HG02973 (cell line): ENCODE data around the gene PPM1H.
A peak's percentile ranks its signal among the peaks of the same experiment; 100 is the strongest.
"Not testable (repeated sequence)": the region's sequence is repeated elsewhere in the genome, so short reads cannot be mapped to it uniquely, and the experiment has no call there.

Experiments
- ATAC-seq: cut with Tn5 transposase; IDR thresholded peaks from one replicate; pipeline ENCODE4 v1.9.1; 2021; ENCODE audit warnings: moderate library complexity; ENCODE audit not compliant: unreplicated experiment

The PPM1H gene

GRCh38 chr12:62744551-62744950 lies 190.4 kb downstream of the PPM1H start:
- no peak for ATAC-seq

- ATAC-seq = no peak
These were observed 195.5 kb downstream of the PPM1H start for GRCh38 chr12:62739266-62740015.

GRCh38 chr12:62738616-62739015 lies 196.3 kb downstream of the PPM1H start:
- no peak for ATAC-seq

GRCh38 chr12:62738105-62738504 lies 196.8 kb downstream of the PPM1H start:
- no peak for ATAC-seq

- ATAC-seq = no peak
These were observed 197.3 kb downstream of the PPM1H start for GRCh38 chr12:62737615-62738014.

GRCh38 chr12:62737188-62737587 lies 197.8 kb downstream of the PPM1H start:
- no peak for ATAC-seq

- ATAC-seq = no peak
These were observed 198.4 kb downstream of the PPM1H start for GRCh38 chr12:62736596-62736995.

GRCh38 chr12:62732861-62733427 lies 202.0 kb downstream of the PPM1H start:
- peak; percentile 62 for ATAC-seq

- peak; percentile 58 for ATAC-seq
These were observed 203.7 kb downstream of the PPM1H start for GRCh38 chr12:62731055-62731820.

- no peak for ATAC-seq
These were observed 204.3 kb downstream of the PPM1H start for GRCh38 chr12:62730649-62731048.

- ATAC-seq = not testable (repeated sequence)
These were observed 205.1 kb downstream of the PPM1H start for GRCh38 chr12:62729579-62730544.

GRCh38 chr12:62728741-62729140 lies 206.2 kb downstream of the PPM1H start:
- no peak for ATAC-seq

- no peak for ATAC-seq
These were observed 208.4 kb downstream of the PPM1H start for GRCh38 chr12:62726471-62726980.

GRCh38 chr12:62725781-62726180 lies 209.2 kb downstream of the PPM1H start:
- ATAC-seq = no peak

- ATAC-seq = no peak
These were observed 210.0 kb downstream of the PPM1H start for GRCh38 chr12:62724947-62725451.

GRCh38 chr12:62724285-62724684 lies 210.7 kb downstream of the PPM1H start:
- no peak for ATAC-seq

GRCh38 chr12:62722971-62723680 lies 211.8 kb downstream of the PPM1H start:
- no peak for ATAC-seq

GRCh38 chr12:62720661-62721330 lies 214.2 kb downstream of the PPM1H start:
- no peak for ATAC-seq

GRCh38 chr12:62720025-62720424 lies 214.9 kb downstream of the PPM1H start:
- ATAC-seq = no peak
